Endothelial cell of umbilical vein (primary cell): ENCODE data around the gene COL17A1. TPM values are rescaled to one million over a fixed set of nuclear protein-coding genes. Genes with fewer than 3 reads are reported as not detected.

Source experiments
- BruUV-seq: library from RNA; stranded (reverse); fragments of 400-500 nt; replicated peaks from 2 replicates; lab custom pipeline; 2021; lab: Mats Ljungman, UMichigan
- CTCF ChIA-PET: fragments of 300-600, 350-600 bp; sonication (Branson Sonifier 250); formaldehyde crosslinking; loops from one replicate; lab custom pipeline; 2021; ENCODE audit warnings: antibody characterized with exemption, inconsistent platforms; lab: Charles Lee
- POLR2A ChIA-PET: fragments of 300-600, 350-600 bp; sonication (Branson Sonifier 250); formaldehyde crosslinking; loops from one replicate; lab custom pipeline; 2021; ENCODE audit warnings: antibody characterized with exemption, inconsistent platforms; lab: Charles Lee
- DNase-seq: peaks from one replicate; pipeline ENCODE4 v3.0.0-alpha.2; 2011; ENCODE audit warnings: low read depth, low spot score
- FAIRE-seq: peaks from 2 replicates; lab custom pipeline; 2011; peaks lifted over from hg19 to GRCh38; lab: Jason Lieb, UNC
- H2AFZ ChIP-seq: 2 replicates; pipeline ENCODE4 v1.6.0; 2012; ENCODE audit warnings: low read depth, low read length, control low read depth, inconsistent platforms
- H3K27ac ChIP-seq: 2 replicates; pipeline ENCODE4 v1.5.1; 2011; ENCODE audit warnings: low read depth, mild to moderate bottlenecking, control low read depth, low read length, moderate library complexity; ENCODE audit not compliant: insufficient read depth
- H3K27me3 ChIP-seq, 2 experiments: 2 replicates each; pipeline versions ENCODE4 v1.6.0 to v1.6.1; 2011; ENCODE audit warnings: low read length in 2 of 2, mixed read lengths in 1 of 2; ENCODE audit not compliant: control insufficient read depth in 2 of 2, insufficient read depth in 2 of 2
- H3K36me3 ChIP-seq, 2 experiments: 2 replicates in 1 of 2; 3 replicates in 1 of 2; pipeline ENCODE4 v1.5.1; 2011; ENCODE audit warnings: low read length in 2 of 2, mild to moderate bottlenecking in 1 of 2, moderate library complexity in 1 of 2; ENCODE audit not compliant: control insufficient read depth in 2 of 2, insufficient read depth in 2 of 2; ENCODE audit errors: extremely low read depth in 1 of 2
- H3K4me1 ChIP-seq: 3 replicates; pipeline ENCODE4 v1.5.1; 2011; ENCODE audit warnings: mild to moderate bottlenecking, low read length; ENCODE audit not compliant: control insufficient read depth, insufficient read depth; ENCODE audit errors: extremely low read depth
- H3K4me2 ChIP-seq: 2 replicates; pipeline ENCODE4 v1.6.1; 2011; ENCODE audit warnings: low read length, control low read depth, mixed read lengths; ENCODE audit not compliant: insufficient read depth
- H3K4me3 ChIP-seq, 3 experiments: fragments of 200-600 bp in 1 of 3; sonication (generic), shearing (Covaris generic) in 1 of 3; replicated peaks in 1 of 3; 2 replicates each; pipeline ENCODE4 v1.5.1; 2011 to 2016; ENCODE audit warnings: control low read depth in 3 of 3, low read length in 3 of 3, mild to moderate bottlenecking in 2 of 3, inconsistent platforms in 1 of 3, low read depth in 1 of 3, moderate library complexity in 1 of 3; ENCODE audit not compliant: insufficient read depth in 1 of 3
- H3K79me2 ChIP-seq: 2 replicates; pipeline ENCODE4 v1.6.0; 2012; ENCODE audit warnings: low read length, inconsistent platforms; ENCODE audit not compliant: control insufficient read depth, insufficient read depth
- H3K9ac ChIP-seq: replicated peaks from 2 replicates; pipeline ENCODE3; 2011; ENCODE audit warnings: low read length, control low read depth; ENCODE audit not compliant: insufficient read depth; ENCODE audit errors: extremely low read depth
- H3K9me1 ChIP-seq: replicated peaks from 3 replicates; pipeline ENCODE4 v1.6.0; 2011; ENCODE audit warnings: mild to moderate bottlenecking, low read length; ENCODE audit not compliant: control insufficient read depth, insufficient read depth; ENCODE audit errors: extremely low read depth
- H3K9me3 ChIP-seq: replicated peaks from 2 replicates; pipeline ENCODE4 v1.5.1; 2012; ENCODE audit warnings: low read length, inconsistent platforms; ENCODE audit not compliant: control insufficient read depth, insufficient read depth
- H4K20me1 ChIP-seq: replicated peaks from 2 replicates; pipeline ENCODE3; 2011; ENCODE audit warnings: mild to moderate bottlenecking, low read length; ENCODE audit not compliant: control insufficient read depth, insufficient read depth; ENCODE audit errors: extremely low read depth
- EZH2 ChIP-seq: IDR thresholded peaks from 2 replicates; pipeline ENCODE4 v1.6.1; 2012; ENCODE audit warnings: borderline replicate concordance, low read depth, mild to moderate bottlenecking, moderate library complexity, low read length, inconsistent platforms; ENCODE audit not compliant: severe bottlenecking
- FOS ChIP-seq: IDR thresholded peaks from 2 replicates; pipeline ENCODE4 v1.6.1; 2011; ENCODE audit warnings: mild to moderate bottlenecking, low read length, moderate library complexity, borderline replicate concordance; ENCODE audit not compliant: insufficient read depth
- GATA2 ChIP-seq: IDR thresholded peaks from 2 replicates; pipeline ENCODE4 v1.7.0; 2011; ENCODE audit warnings: low read depth, mild to moderate bottlenecking, moderate library complexity, mixed read lengths, low read length; ENCODE audit not compliant: insufficient read length, insufficient read depth
- JUN ChIP-seq: IDR thresholded peaks from 2 replicates; pipeline ENCODE4 v1.6.1; 2011; ENCODE audit warnings: borderline replicate concordance, low read depth; ENCODE audit not compliant: insufficient read length, insufficient read depth
- MYC ChIP-seq: IDR thresholded peaks from one replicate; pipeline ENCODE4 v1.6.1; 2011; ENCODE audit warnings: mild to moderate bottlenecking, low read depth, low read length
- POLR2A ChIP-seq: IDR thresholded peaks from 2 replicates; pipeline ENCODE4 v1.6.1; 2012; ENCODE audit warnings: low read depth, mild to moderate bottlenecking, control low read depth, low read length
- POLR2AphosphoS5 ChIP-seq: IDR thresholded peaks from 2 replicates; pipeline ENCODE4 v1.6.1; 2012; ENCODE audit warnings: low read depth, mild to moderate bottlenecking, control low read depth, low read length, moderate library complexity; ENCODE audit not compliant: insufficient read depth
- dilution Hi-C: fragments of 300-500 bp; cut with MboI; formaldehyde crosslinking; loops from one replicate; pipeline ENCODE4 v1.15.0; 2019; ENCODE audit warnings: low sequenced_read_pairs; ENCODE audit not compliant: extremely low pct_ligation_motif_present
- intact Hi-C: fragments of 100-400 bp; cut with micrococcal nuclease; formaldehyde crosslinking; loops from one replicate; pipeline ENCODE4 v1.10.0; 2022
- polyA plus RNA-seq, 4 experiments: library from polyadenylated mRNA; depleted of rRNA in 3 of 4; stranded (reverse) in 3 of 4; unstranded in 1 of 4; fragments of >200 nt; gene quantifications; 2 replicates each; pipeline versions ENCODE4 v1.2.1 to v1.2.3, GENCODE V29; 2011 to 2012; ENCODE audit warnings: missing spikeins in 1 of 4
- total RNA-seq: library from RNA; stranded (reverse); gene quantifications from 2 replicates; pipeline ENCODE4 v1.2.3, GENCODE V29; 2021
- TF ChIP-seq, protein P1 (sequence below): IDR thresholded peaks from 2 replicates; pipeline ENCODE4 v1.6.1; 2011; ENCODE audit not compliant: insufficient read depth, insufficient read length
- TF ChIP-seq, protein P2 (sequence below), 2 donors: IDR thresholded peaks; 1 replicate in 1 of 2; 2 replicates in 1 of 2; pipeline ENCODE4 v1.5.1; 2011; ENCODE audit warnings: low read length in 2 of 2, mild to moderate bottlenecking in 2 of 2, moderate library complexity in 2 of 2, control low read depth in 1 of 2, inconsistent platforms in 1 of 2, low read depth in 1 of 2; ENCODE audit not compliant: insufficient read depth in 1 of 2; ENCODE audit errors: extremely low read depth in 1 of 2

COL17A1 gene
- total and polyA plus RNA-seq, 2 donors (not counting 3 experiments of a cell fraction or from before 2014, with no cell fraction given), result 0.57 to 1.3 TPM

DNA sequence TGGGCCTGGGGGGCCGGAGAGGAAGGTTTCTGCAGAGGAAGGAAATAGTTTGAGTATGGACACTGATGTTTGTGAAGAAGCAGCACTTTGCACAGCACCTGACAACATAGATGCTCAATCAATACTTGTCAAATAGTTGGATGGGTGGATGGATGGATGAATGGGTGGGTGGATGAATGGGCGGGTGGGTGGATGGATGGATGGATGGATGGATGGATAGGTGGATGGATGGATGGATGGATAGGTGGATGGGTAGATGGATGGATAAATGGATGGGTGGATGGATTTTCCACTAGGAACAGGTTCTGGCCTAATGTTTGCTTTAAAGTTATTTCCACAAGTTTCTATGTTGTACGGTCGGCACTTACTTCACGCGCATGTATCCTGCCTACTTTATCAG, 45.3 kb downstream of the COL17A1 start:
- no peaks in the 10 kb centered on the region for H3K36me3 ChIP-seq
- no peaks in the 10 kb centered on the region for H4K20me1 ChIP-seq
- TF ChIP-seq MYC (no peak), FOS (no peak), POLR2A (no peak), JUN (no peak), POLR2AphosphoS5 (no peak), GATA2 (no peak), EZH2 (no peak)
- TF ChIP-seq, protein P1, sequence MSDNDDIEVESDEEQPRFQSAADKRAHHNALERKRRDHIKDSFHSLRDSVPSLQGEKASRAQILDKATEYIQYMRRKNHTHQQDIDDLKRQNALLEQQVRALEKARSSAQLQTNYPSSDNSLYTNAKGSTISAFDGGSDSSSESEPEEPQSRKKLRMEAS, result no peak
- TF ChIP-seq, protein P2, sequence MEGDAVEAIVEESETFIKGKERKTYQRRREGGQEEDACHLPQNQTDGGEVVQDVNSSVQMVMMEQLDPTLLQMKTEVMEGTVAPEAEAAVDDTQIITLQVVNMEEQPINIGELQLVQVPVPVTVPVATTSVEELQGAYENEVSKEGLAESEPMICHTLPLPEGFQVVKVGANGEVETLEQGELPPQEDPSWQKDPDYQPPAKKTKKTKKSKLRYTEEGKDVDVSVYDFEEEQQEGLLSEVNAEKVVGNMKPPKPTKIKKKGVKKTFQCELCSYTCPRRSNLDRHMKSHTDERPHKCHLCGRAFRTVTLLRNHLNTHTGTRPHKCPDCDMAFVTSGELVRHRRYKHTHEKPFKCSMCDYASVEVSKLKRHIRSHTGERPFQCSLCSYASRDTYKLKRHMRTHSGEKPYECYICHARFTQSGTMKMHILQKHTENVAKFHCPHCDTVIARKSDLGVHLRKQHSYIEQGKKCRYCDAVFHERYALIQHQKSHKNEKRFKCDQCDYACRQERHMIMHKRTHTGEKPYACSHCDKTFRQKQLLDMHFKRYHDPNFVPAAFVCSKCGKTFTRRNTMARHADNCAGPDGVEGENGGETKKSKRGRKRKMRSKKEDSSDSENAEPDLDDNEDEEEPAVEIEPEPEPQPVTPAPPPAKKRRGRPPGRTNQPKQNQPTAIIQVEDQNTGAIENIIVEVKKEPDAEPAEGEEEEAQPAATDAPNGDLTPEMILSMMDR (IDR thresholded peaks at IDR 0.05; ENCODE audit: extremely low read depth in 1 of 2, insufficient read depth in 1 of 2, low read depth in 1 of 2, low read length in 2 of 2), result no peak
- H3K9me1 ChIP-seq, result no peaks in the 10 kb centered on the region
- H3K9me3 ChIP-seq, result no peaks in the 10 kb centered on the region
- no peak overlapping the region for H2AFZ ChIP-seq
- no peak overlapping the region for H3K4me3 ChIP-seq
- ChIA-PET POLR2A (no interaction called here), CTCF (interaction anchor here (3.1 kb wide), 1 partner anchor 152 kb away, joined by 16 read pairs; no protein-coding TSS in a partner anchor)
- BruUV-seq, result no TSS peak
- no peak overlapping the region for H3K4me2 ChIP-seq
- H3K79me2 ChIP-seq, result no peaks in the 10 kb centered on the region
- H3K27ac ChIP-seq, result no peak overlapping the region
- DNase-seq, result no peak
- no peak overlapping the region for H3K9ac ChIP-seq
- intact Hi-C loops (loop anchor here (10.0 kb wide), 1 partner anchor 294 kb away; the partner anchor contains the start of gene ITPRIP), dilution Hi-C loops (no loop called here)
- no peak for FAIRE-seq
- H3K4me1 ChIP-seq, result no peaks in the 10 kb centered on the region
- no peaks in the 10 kb centered on the region for H3K27me3 ChIP-seq
